Colonic mucosa (tissue), 4 donors: ENCODE results near the gene DKKL1. TPM values are rescaled to one million over a fixed set of nuclear protein-coding genes. Genes with fewer than 3 reads are reported as not detected.

ENCODE experiments used
- DNase-seq: peaks from one replicate; pipeline ENCODE4 v3.0.0-alpha.2; 2020
- H3K27ac ChIP-seq: fragments of 200-600 bp; one replicate; pipeline ENCODE4 v1.8.0; 2021
- H3K27me3 ChIP-seq: fragments of 200-600 bp; one replicate; pipeline ENCODE4 v1.8.0; 2021
- H3K36me3 ChIP-seq: fragments of 200-600 bp; one replicate; pipeline ENCODE4 v1.8.0; 2021
- H3K4me1 ChIP-seq: fragments of 200-600 bp; one replicate; pipeline ENCODE4 v1.8.0; 2021; ENCODE audit warnings: mild to moderate bottlenecking
- H3K4me3 ChIP-seq: fragments of 200-600 bp; one replicate; pipeline ENCODE4 v1.8.0; 2021
- H3K9ac ChIP-seq, 2 donors: one replicate each; pipeline ENCODE4 v1.7.0; 2013; ENCODE audit warnings: control low read depth in 2 of 2, low read depth in 2 of 2, low read length in 2 of 2
- H3K9me3 ChIP-seq: fragments of 200-600 bp; one replicate; pipeline ENCODE4 v1.8.0; 2021
- CTCF ChIP-seq: fragments of 200-600 bp; IDR thresholded peaks from one replicate; pipeline ENCODE4 v1.8.0; 2022; ENCODE audit warnings: antibody characterized with exemption, mild to moderate bottlenecking
- intact Hi-C: fragments of 100-400 bp; cut with DNase I; formaldehyde crosslinking; loops from one replicate; pipeline ENCODE4 v1.14.1; 2022
- total RNA-seq, 2 donors: library from RNA; stranded (reverse); fragmentation: NEBNext Ultra II Directional in 1 of 2; extraction: Animal tissue kit (Norgen Biotek cat#: 25700) in 1 of 2; gene quantifications; one replicate each; pipeline ENCODE4 v1.2.1, GENCODE V29; 2021
- donor health status: healthy.
- donor health status: DM: no; HTN: no; CAD: no.
- donor health status: DM: no; HTN: no; CAD: no.

Gene DKKL1
- total RNA-seq, 2 donors from 2014 or later = not detected

- Histone ChIP-seq H3K36me3 (no peaks in the 10 kb centered on the region), H3K4me3 (no peak overlapping the region), H3K27me3 (peaks cover 26% of the 10 kb centered on the region), H3K9me3 (no peaks in the 10 kb centered on the region), H3K4me1 (no peaks in the 10 kb centered on the region), H3K9ac (no peak overlapping the region), H3K27ac (no peak overlapping the region)
- intact Hi-C loops = no loop called here
- TF ChIP-seq CTCF = no peak
- no peak for DNase-seq
Measured at GRCh38 chr19:49415810-49416200, 52.1 kb downstream of the DKKL1 start.

GRCh38 chr19:49417088-49417487, 53.4 kb downstream of the DKKL1 start:
- TF ChIP-seq CTCF = no peak
- intact Hi-C loops = no loop called here
- no peak overlapping the region for H3K27ac ChIP-seq
- no peak for DNase-seq
- H3K36me3 ChIP-seq = no peaks in the 10 kb centered on the region
- H3K4me1 ChIP-seq = no peaks in the 10 kb centered on the region
- no peak overlapping the region for H3K4me3 ChIP-seq
- H3K9me3 ChIP-seq = no peaks in the 10 kb centered on the region
- no peak overlapping the region for H3K9ac ChIP-seq
- H3K27me3 ChIP-seq = peaks cover 37% of the 10 kb centered on the region

GRCh38 chr19:49418511-49418910, 54.8 kb downstream of the DKKL1 start:
- Histone ChIP-seq H3K9ac (no peak overlapping the region), H3K9me3 (no peaks in the 10 kb centered on the region), H3K4me3 (no peak overlapping the region), H3K27ac (no peak overlapping the region), H3K27me3 (peaks cover 52% of the 10 kb centered on the region), H3K36me3 (no peaks in the 10 kb centered on the region), H3K4me1 (peaks cover 4% of the 10 kb centered on the region)
- intact Hi-C loops = no loop called here
- TF ChIP-seq CTCF = no peak
- DNase-seq = no peak

- no peak for TF ChIP-seq CTCF
- Histone ChIP-seq H3K9ac (no peak overlapping the region), H3K9me3 (no peaks in the 10 kb centered on the region), H3K4me3 (no peak overlapping the region), H3K27me3 (peaks cover 58% of the 10 kb centered on the region), H3K36me3 (no peaks in the 10 kb centered on the region), H3K4me1 (peaks cover 4% of the 10 kb centered on the region), H3K27ac (no peak overlapping the region)
- intact Hi-C loops = no loop called here
- no peak for DNase-seq
Measured at GRCh38 chr19:49419173-49419572, 55.5 kb downstream of the DKKL1 start.

- intact Hi-C loops = no loop called here
- Histone ChIP-seq H3K27ac (no peak overlapping the region), H3K27me3 (peaks cover 65% of the 10 kb centered on the region)
Measured at GRCh38 chr19:49420227-49420626, 56.5 kb downstream of the DKKL1 start.

More at GRCh38 chr19:49420227-49420626, 56.5 kb downstream of the DKKL1 start:
- no peaks in the 10 kb centered on the region for H3K9me3 ChIP-seq
- H3K36me3 ChIP-seq = no peaks in the 10 kb centered on the region
- no peak for DNase-seq
- no peak for TF ChIP-seq CTCF
- no peak overlapping the region for H3K4me3 ChIP-seq
- H3K9ac ChIP-seq = no peak overlapping the region
- peaks cover 4% of the 10 kb centered on the region for H3K4me1 ChIP-seq
